Left lung (tissue), 10 donors: ENCODE measurements around the gene OVAAL. TPM values are rescaled to one million over a fixed set of nuclear protein-coding genes. Genes with fewer than 3 reads are reported as not detected.

Experiments used
- ATAC-seq: fragments of 200-7000 bp; cut with Tn5 transposase; one replicate; pipeline ENCODE4 v1.9.1; 2020; ENCODE audit warnings: moderate library complexity
- DNase-seq, 4 donors: peaks; one replicate each; pipeline ENCODE4 v3.0.0-alpha.2; 2013 to 2020
- H3K27ac ChIP-seq, 2 donors: fragments of 200-600 bp; sonication (generic) in 1 of 2; one replicate each; pipeline versions ENCODE4 v1.5.0 to v1.8.0; 2020 to 2021
- H3K27me3 ChIP-seq, 2 donors: fragments of 200-600 bp; sonication (generic) in 1 of 2; one replicate each; pipeline versions ENCODE4 v1.5.0 to v1.8.0; 2020 to 2021
- H3K36me3 ChIP-seq, 2 donors: fragments of 200-600 bp; sonication (generic) in 1 of 2; one replicate each; pipeline versions ENCODE4 v1.5.0 to v1.8.0; 2020 to 2021
- H3K4me1 ChIP-seq, 2 donors: fragments of 200-600 bp; one replicate each; pipeline ENCODE4 v1.8.0; 2021
- H3K4me3 ChIP-seq, 2 donors: fragments of 200-600 bp; sonication (generic) in 1 of 2; one replicate each; pipeline versions ENCODE4 v1.5.0 to v1.8.0; 2020 to 2021; ENCODE audit warnings: mild to moderate bottlenecking in 1 of 2
- H3K9me3 ChIP-seq, 2 donors: fragments of 200-600 bp; sonication (generic) in 1 of 2; one replicate each; pipeline versions ENCODE4 v1.5.0 to v1.8.0; 2020 to 2021
- intact Hi-C, 2 donors: fragments of 100-400 bp; cut with DNase I; formaldehyde crosslinking; loops; one replicate each; pipeline versions ENCODE4 v1.11.2 to v1.14.2; 2022
- polyA plus RNA-seq, 6 donors: library from polyadenylated mRNA; unstranded; fragments of 120-200 nt; gene quantifications; one replicate each; pipeline ENCODE4 v1.2.1, GENCODE V29; 2013; ENCODE audit not compliant: insufficient read length in 6 of 6
- total RNA-seq, 2 donors: library from RNA; stranded (reverse); fragmentation: NEBNext Ultra II Directional; extraction: Animal tissue kit (Norgen Biotek cat#: 25700); gene quantifications; one replicate each; pipeline ENCODE4 v1.2.1, GENCODE V29; 2021
- TF ChIP-seq, protein P1 (sequence below), 2 donors: fragments of 200-600 bp; sonication (generic) in 1 of 2; IDR thresholded peaks; one replicate each; pipeline versions ENCODE4 v1.5.0 to v1.8.0; 2021; ENCODE audit warnings: antibody characterized with exemption in 2 of 2
- donor health status: DM: no; HTN: yes; CAD: no.
- donor health status: DM: no; HTN: no; CAD: no.

OVAAL gene
- total and polyA plus RNA-seq, 8 donors: not detected

DNA sequence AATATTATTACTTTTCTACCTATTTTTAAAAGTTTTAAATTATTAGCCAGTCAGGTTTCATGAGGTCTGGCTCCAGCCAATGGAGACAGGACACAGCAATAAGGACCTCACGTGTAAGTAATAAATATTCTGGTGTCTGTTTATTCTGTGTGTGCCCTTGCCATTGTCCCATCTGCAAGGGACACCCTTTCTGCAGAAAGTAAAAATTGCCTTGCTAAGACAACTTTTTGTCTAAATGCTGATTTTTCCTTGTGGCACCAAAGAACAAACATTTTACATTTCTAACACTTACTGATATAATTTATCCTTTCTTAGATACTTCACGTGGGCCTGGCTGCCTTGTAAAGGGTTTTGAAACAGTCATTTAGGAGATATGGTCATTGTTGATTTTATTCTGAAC, 29.4 kb downstream of the OVAAL start:
- Histone ChIP-seq H3K4me1 (peaks cover 0 to 10% of the 10 kb centered on the region in 2 donors), H3K36me3 (no peaks in the 10 kb centered on the region), H3K9me3 (peaks cover 0 to 8% of the 10 kb centered on the region in 2 donors), H3K27me3 (no peaks in the 10 kb centered on the region), H3K4me3 (no peak overlapping the region), H3K27ac (no peak overlapping the region)
- intact Hi-C loops: no loop called here
- no peak for ATAC-seq
- TF ChIP-seq, protein P1, sequence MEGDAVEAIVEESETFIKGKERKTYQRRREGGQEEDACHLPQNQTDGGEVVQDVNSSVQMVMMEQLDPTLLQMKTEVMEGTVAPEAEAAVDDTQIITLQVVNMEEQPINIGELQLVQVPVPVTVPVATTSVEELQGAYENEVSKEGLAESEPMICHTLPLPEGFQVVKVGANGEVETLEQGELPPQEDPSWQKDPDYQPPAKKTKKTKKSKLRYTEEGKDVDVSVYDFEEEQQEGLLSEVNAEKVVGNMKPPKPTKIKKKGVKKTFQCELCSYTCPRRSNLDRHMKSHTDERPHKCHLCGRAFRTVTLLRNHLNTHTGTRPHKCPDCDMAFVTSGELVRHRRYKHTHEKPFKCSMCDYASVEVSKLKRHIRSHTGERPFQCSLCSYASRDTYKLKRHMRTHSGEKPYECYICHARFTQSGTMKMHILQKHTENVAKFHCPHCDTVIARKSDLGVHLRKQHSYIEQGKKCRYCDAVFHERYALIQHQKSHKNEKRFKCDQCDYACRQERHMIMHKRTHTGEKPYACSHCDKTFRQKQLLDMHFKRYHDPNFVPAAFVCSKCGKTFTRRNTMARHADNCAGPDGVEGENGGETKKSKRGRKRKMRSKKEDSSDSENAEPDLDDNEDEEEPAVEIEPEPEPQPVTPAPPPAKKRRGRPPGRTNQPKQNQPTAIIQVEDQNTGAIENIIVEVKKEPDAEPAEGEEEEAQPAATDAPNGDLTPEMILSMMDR (IDR thresholded peaks at IDR 0.05): no peak
- no peak for DNase-seq

DNA sequence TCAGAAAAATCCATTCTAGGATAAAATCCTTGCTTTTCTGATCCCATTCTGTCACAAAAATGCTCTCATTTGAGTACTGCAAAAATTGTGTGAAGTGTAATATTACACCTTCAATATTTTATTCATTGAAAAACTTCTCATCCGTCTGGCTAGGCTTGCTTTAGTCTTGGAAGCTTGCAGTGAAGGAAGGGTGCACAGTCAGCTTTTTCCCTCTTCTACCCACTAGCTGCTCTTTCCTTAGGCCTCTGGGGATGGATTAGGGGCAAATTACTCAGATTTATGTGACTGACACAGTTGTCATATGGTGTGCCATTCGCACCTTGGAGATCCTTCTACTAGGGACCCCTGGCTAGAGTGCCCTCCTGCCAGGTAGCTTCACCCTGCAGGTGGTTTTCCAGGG, 32.1 kb downstream of the OVAAL start:
- ATAC-seq (no peak), DNase-seq (no peak)
- no peaks in the 10 kb centered on the region for H3K36me3 ChIP-seq
- H3K4me3 ChIP-seq: no peak overlapping the region
- intact Hi-C loops: no loop called here
- H3K9me3 ChIP-seq: peaks cover 0 to 8% of the 10 kb centered on the region in 2 donors
- TF ChIP-seq, protein P1 (IDR thresholded peaks at IDR 0.05): no peak
- no peaks in the 10 kb centered on the region for H3K27me3 ChIP-seq
- H3K27ac ChIP-seq: no peak overlapping the region
- H3K4me1 ChIP-seq: peaks cover 0 to 6% of the 10 kb centered on the region in 2 donors

DNA sequence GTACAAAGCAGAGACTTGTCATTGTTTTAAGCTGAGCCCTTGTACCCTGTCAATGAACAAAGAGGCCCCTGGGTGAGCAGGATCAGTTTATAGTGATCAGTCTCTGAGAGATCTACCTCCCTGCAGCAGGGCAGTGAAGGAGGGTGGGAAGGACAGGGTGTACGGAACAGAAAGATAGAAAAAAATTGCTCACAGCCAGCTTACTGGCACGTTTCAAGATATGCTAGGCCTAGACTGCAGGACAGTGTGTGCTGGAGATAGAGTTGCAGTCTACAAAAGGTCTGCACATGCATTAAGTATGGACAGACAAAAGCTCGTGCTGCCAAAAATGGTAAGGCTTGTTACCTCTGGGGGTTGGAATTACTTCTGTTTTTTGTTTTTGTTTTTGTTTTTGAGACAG, 34.6 kb downstream of the OVAAL start:
- ATAC-seq: no peak

DNA sequence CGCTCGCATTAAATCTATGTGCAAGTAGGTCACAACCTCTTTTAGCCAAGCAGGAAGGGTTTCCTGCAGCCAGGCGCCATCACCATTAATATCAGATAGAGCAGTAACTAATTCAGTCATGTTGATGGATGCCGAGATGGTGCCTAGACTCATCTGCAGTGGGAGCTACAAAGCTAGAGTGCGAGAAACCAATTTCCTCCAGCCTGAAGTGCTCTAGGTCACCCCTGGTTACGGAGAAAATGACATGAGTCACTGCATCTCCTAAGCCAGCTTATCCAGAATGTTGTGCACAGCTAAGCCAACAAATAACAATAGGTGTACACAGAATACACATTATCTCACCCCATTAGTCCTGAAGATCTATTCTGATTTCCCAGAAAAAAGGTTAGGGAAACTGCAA, 36.0 kb downstream of the OVAAL start:
- Histone ChIP-seq H3K27me3 (no peaks in the 10 kb centered on the region), H3K36me3 (no peaks in the 10 kb centered on the region), H3K27ac (no peak overlapping the region), H3K4me1 (no peaks in the 10 kb centered on the region), H3K9me3 (no peaks in the 10 kb centered on the region), H3K4me3 (no peak overlapping the region)
- TF ChIP-seq, protein P1 (IDR thresholded peaks at IDR 0.05): no peak
- intact Hi-C loops: no loop called here
- ATAC-seq (peak; percentile 40), DNase-seq (no peak)

More for the DNA sequence above, 34.6 kb downstream of the OVAAL start:
- intact Hi-C loops: no loop called here
- Histone ChIP-seq H3K36me3 (no peaks in the 10 kb centered on the region), H3K4me1 (no peaks in the 10 kb centered on the region), H3K27ac (no peak overlapping the region), H3K9me3 (peaks cover 0 to 1% of the 10 kb centered on the region in 2 donors), H3K4me3 (no peak overlapping the region), H3K27me3 (no peaks in the 10 kb centered on the region)
- TF ChIP-seq, protein P1 (IDR thresholded peaks at IDR 0.05): no peak
- DNase-seq: no peak

DNA sequence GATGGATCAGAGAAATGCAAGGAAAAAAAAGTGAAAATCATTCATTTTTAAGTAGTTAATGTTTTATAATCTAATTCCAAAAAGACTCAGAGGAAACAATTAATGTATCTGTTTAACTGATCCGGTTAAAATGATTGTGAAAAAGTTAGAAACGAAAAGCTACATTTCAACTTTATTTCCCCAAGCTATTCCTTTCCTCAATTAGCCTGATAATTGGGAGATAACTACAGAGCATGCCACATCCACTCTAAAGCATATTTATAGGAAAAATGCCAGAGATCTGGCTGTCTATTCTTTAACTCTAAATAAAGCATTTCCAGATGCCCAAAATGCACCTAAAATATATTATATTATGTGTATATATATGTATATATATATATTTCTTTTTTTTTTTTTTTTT, 37.2 kb downstream of the OVAAL start:
- intact Hi-C loops: no loop called here
- ATAC-seq (no peak), DNase-seq (no peak)
- no peak overlapping the region for H3K27ac ChIP-seq
- TF ChIP-seq, protein P1 (IDR thresholded peaks at IDR 0.05): no peak
- no peak overlapping the region for H3K4me3 ChIP-seq
- no peaks in the 10 kb centered on the region for H3K36me3 ChIP-seq
- H3K27me3 ChIP-seq: no peaks in the 10 kb centered on the region
- no peaks in the 10 kb centered on the region for H3K4me1 ChIP-seq
- no peaks in the 10 kb centered on the region for H3K9me3 ChIP-seq
